ENCODE measurements around the gene FAM107A. TPM values are rescaled to one million over a fixed set of nuclear protein-coding genes. Genes with fewer than 3 reads are reported as not detected.

Gene FAM107A
- total and polyA plus RNA-seq, 7 donors: 10.8 to 24.0 (median 18.4) TPM

GRCh38 chr3:58535531-58536500, 41.4 kb downstream of the FAM107A start:
- peak overlapping the region; percentile 71 for H3K27ac ChIP-seq
- ATAC-seq: peak in 1 of 4 donors; percentile 10

GRCh38 chr3:58534592-58535494, 42.3 kb downstream of the FAM107A start:
- TF ChIP-seq CTCF (IDR thresholded peaks at IDR 0.05): no peak
- Histone ChIP-seq H3K27me3 (ENCODE audit: insufficient read depth in 3 of 3, low read length in 2 of 3) (no peaks in the 10 kb centered on the region), H3K36me3 (ENCODE audit: insufficient read depth in 1 of 2, low read depth in 1 of 2) (peaks cover 0 to 21% of the 10 kb centered on the region in 2 donors), H3K9me3 (no peaks in the 10 kb centered on the region), H3K27ac (no peak overlapping the region), H3K4me3 (no peak overlapping the region), H3K4me1 (peaks cover 20% of the 10 kb centered on the region)
- intact Hi-C loops (cut with DNase I): loop anchor here (5.0 to 10.0 kb wide), 5 partner anchors 38 to 360 kb away; partner anchors contain the start of genes HTD2 (in 1 of the 2) and RPP14 (in 1 of the 2)
- WGBS, 3 donors: 93 to 98% (median 96%) methylated on average over 9 of the region's 9 CpGs
- DNase-seq (no peak), ATAC-seq (no peak)

More at GRCh38 chr3:58535531-58536500, 41.4 kb downstream of the FAM107A start:
- Histone ChIP-seq H3K4me1 (peaks cover 20% of the 10 kb centered on the region), H3K27me3 (ENCODE audit: insufficient read depth in 3 of 3, low read length in 2 of 3) (no peaks in the 10 kb centered on the region), H3K4me3 (peak overlapping the region; percentile 59), H3K9me3 (no peaks in the 10 kb centered on the region), H3K36me3 (ENCODE audit: insufficient read depth in 1 of 2, low read depth in 1 of 2) (peaks cover 0 to 11% of the 10 kb centered on the region in 2 donors)
- DNase-seq: no peak
- intact Hi-C loops (cut with DNase I): loop anchor here (5.0 to 10.0 kb wide), 2 partner anchors 349 to 361 kb away; no protein-coding TSS in a partner anchor
- TF ChIP-seq CTCF (IDR thresholded peaks at IDR 0.05): no peak
- WGBS, 3 donors: 22 to 24% (median 23%) methylated on average over 2 of the region's 2 CpGs

GRCh38 chr3:58532794-58533220, 44.4 kb downstream of the FAM107A start:
- no peaks in the 10 kb centered on the region for H3K27me3 ChIP-seq (ENCODE audit: insufficient read depth in 3 of 3, low read length in 2 of 3)
- peak; percentile 73 to 81 for DNase-seq
- TF ChIP-seq CTCF (IDR thresholded peaks at IDR 0.05): peak; percentile 94
- no peak overlapping the region for H3K27ac ChIP-seq
- peaks cover 18% of the 10 kb centered on the region for H3K4me1 ChIP-seq
- no peak overlapping the region for H3K4me3 ChIP-seq
- intact Hi-C loops (cut with DNase I): loop anchor here (2.0 to 10.0 kb wide), 6 partner anchors 36 to 358 kb away; partner anchors contain the start of genes HTD2 (in 1 of the 2) and RPP14 (in 1 of the 2)
- ATAC-seq: peak; percentile 82 to 95 (median 86)
- 22 to 28% (median 23%) methylated on average over 11 of the region's 11 CpGs for WGBS, 3 donors
- no peaks in the 10 kb centered on the region for H3K9me3 ChIP-seq
- H3K36me3 ChIP-seq (ENCODE audit: insufficient read depth in 1 of 2, low read depth in 1 of 2): peaks cover 0 to 37% of the 10 kb centered on the region in 2 donors

- Histone ChIP-seq H3K9me3 (no peaks in the 10 kb centered on the region), H3K27me3 (ENCODE audit: insufficient read depth in 3 of 3, low read length in 2 of 3) (no peaks in the 10 kb centered on the region), H3K27ac (no peak overlapping the region), H3K36me3 (ENCODE audit: insufficient read depth in 1 of 2, low read depth in 1 of 2) (peaks cover 0 to 39% of the 10 kb centered on the region in 2 donors), H3K4me1 (peaks cover 11% of the 10 kb centered on the region), H3K4me3 (no peak overlapping the region)
- intact Hi-C loops (cut with DNase I): loop anchor here (2.0 to 10.0 kb wide), 6 partner anchors 35 to 357 kb away; partner anchors contain the start of genes HTD2 (in 1 of the 2) and RPP14 (in 1 of the 2)
- DNase-seq (no peak), ATAC-seq (no peak)
- no peak for TF ChIP-seq CTCF (IDR thresholded peaks at IDR 0.05)
- WGBS, 3 donors: 93 to 100% (median 94%) methylated on average over 2 of the region's 2 CpGs
Measured at GRCh38 chr3:58531956-58532355, 45.2 kb downstream of the FAM107A start.
